ENCODE data around the gene TOP3B. TPM values are rescaled to one million over a fixed set of nuclear protein-coding genes. Genes with fewer than 3 reads are reported as not detected.

TOP3B gene
- total RNA-seq, 2 donors from 2014 or later: 26.0 to 40.4 TPM

GRCh38 chr22:22022255-22022840, 39.8 kb upstream of the TOP3B start:
- DNase-seq (ENCODE audit: low spot score): no peak
- Histone ChIP-seq H3K4me3 (no peak overlapping the region), H3K4me1 (ENCODE audit: control insufficient read depth in 1 of 2, low read depth in 2 of 2) (no peaks in the 10 kb centered on the region), H3K9me3 (no peaks in the 10 kb centered on the region), H3K27ac (no peak overlapping the region), H3K36me3 (no peaks in the 10 kb centered on the region), H3K27me3 (replicated peaks; ENCODE audit: insufficient read depth) (no peaks in the 10 kb centered on the region)
- no peak for ATAC-seq (ENCODE audit: insufficient number of reproducible peaks, low FRiP score, low read depth)
- no peak for TF ChIP-seq CTCF (IDR thresholded peaks at IDR 0.05)

GRCh38 chr22:22021162-22021750, 38.7 kb upstream of the TOP3B start:
- Histone ChIP-seq H3K4me3 (no peak overlapping the region), H3K36me3 (no peaks in the 10 kb centered on the region), H3K9me3 (no peaks in the 10 kb centered on the region), H3K4me1 (ENCODE audit: control insufficient read depth in 1 of 2, low read depth in 2 of 2) (no peaks in the 10 kb centered on the region), H3K27ac (no peak overlapping the region), H3K27me3 (replicated peaks; ENCODE audit: insufficient read depth) (no peaks in the 10 kb centered on the region)
- no peak for DNase-seq (ENCODE audit: low spot score)
- ATAC-seq (ENCODE audit: insufficient number of reproducible peaks, low FRiP score, low read depth): no peak
- no peak for TF ChIP-seq CTCF (IDR thresholded peaks at IDR 0.05)

- Histone ChIP-seq H3K9me3 (no peaks in the 10 kb centered on the region), H3K27ac (no peak overlapping the region), H3K4me1 (ENCODE audit: control insufficient read depth in 1 of 2, low read depth in 2 of 2) (no peaks in the 10 kb centered on the region), H3K27me3 (replicated peaks; ENCODE audit: insufficient read depth) (no peaks in the 10 kb centered on the region), H3K4me3 (no peak overlapping the region), H3K36me3 (no peaks in the 10 kb centered on the region)
- ATAC-seq (ENCODE audit: insufficient number of reproducible peaks, low FRiP score, low read depth) (no peak), DNase-seq (ENCODE audit: low spot score) (no peak)
- no peak for TF ChIP-seq CTCF (IDR thresholded peaks at IDR 0.05)
Observed at GRCh38 chr22:22020425-22020852, 37.9 kb upstream of the TOP3B start.

GRCh38 chr22:22019659-22020424, 37.3 kb upstream of the TOP3B start:
- Histone ChIP-seq H3K27me3 (replicated peaks; ENCODE audit: insufficient read depth) (no peaks in the 10 kb centered on the region), H3K27ac (no peak overlapping the region), H3K9me3 (no peaks in the 10 kb centered on the region), H3K36me3 (no peaks in the 10 kb centered on the region), H3K4me3 (no peak overlapping the region), H3K4me1 (ENCODE audit: control insufficient read depth in 1 of 2, low read depth in 2 of 2) (no peaks in the 10 kb centered on the region)
- no peak for TF ChIP-seq CTCF (IDR thresholded peaks at IDR 0.05)
- ATAC-seq (ENCODE audit: insufficient number of reproducible peaks, low FRiP score, low read depth): no peak
- no peak for DNase-seq (ENCODE audit: low spot score)

- no peak for TF ChIP-seq CTCF (IDR thresholded peaks at IDR 0.05)
- H3K4me1 ChIP-seq (ENCODE audit: control insufficient read depth in 1 of 2, low read depth in 2 of 2): no peaks in the 10 kb centered on the region
- H3K4me3 ChIP-seq: no peak overlapping the region
- H3K27me3 ChIP-seq (replicated peaks; ENCODE audit: insufficient read depth): no peaks in the 10 kb centered on the region
- ATAC-seq (ENCODE audit: insufficient number of reproducible peaks, low FRiP score, low read depth) (no peak), DNase-seq (ENCODE audit: low spot score) (no peak)
- no peaks in the 10 kb centered on the region for H3K36me3 ChIP-seq
- no peaks in the 10 kb centered on the region for H3K9me3 ChIP-seq
- H3K27ac ChIP-seq: no peak overlapping the region
Observed at GRCh38 chr22:22018825-22019658, 36.5 kb upstream of the TOP3B start.

All from thoracic aorta (tissue), 2 donors.